Stomach (tissue), 4 donors: ENCODE data around the gene CBLN2.

Source experiments
- POLR2A ChIP-seq, 4 donors: fragments of 450-650 bp; IDR thresholded peaks; one replicate each; pipeline ENCODE4 v1.6.1; 2016; ENCODE audit warnings: antibody characterized with exemption in 4 of 4, control low read depth in 2 of 4, mild to moderate bottlenecking in 1 of 4, moderate library complexity in 1 of 4
- POLR2AphosphoS5 ChIP-seq, 3 donors: sonication (generic); formaldehyde crosslinking; IDR thresholded peaks; one replicate each; pipeline ENCODE4 v1.6.1; 2016; ENCODE audit warnings: antibody characterized with exemption in 3 of 3
- TF ChIP-seq, protein P1 (sequence below), 7 experiments: fragments of 450-650 bp in 4 of 7; fragments of 200-600 bp in 3 of 7; sonication (generic) in 3 of 7; IDR thresholded peaks; one replicate each; pipeline ENCODE4 v1.5.1; 2016 to 2019; ENCODE audit warnings: antibody characterized with exemption in 7 of 7, control low read depth in 2 of 7, mild to moderate bottlenecking in 1 of 7

GRCh38 chr18:72566290-72566689 lies 22.1 kb upstream of the CBLN2 start:
- TF ChIP-seq, protein P1, sequence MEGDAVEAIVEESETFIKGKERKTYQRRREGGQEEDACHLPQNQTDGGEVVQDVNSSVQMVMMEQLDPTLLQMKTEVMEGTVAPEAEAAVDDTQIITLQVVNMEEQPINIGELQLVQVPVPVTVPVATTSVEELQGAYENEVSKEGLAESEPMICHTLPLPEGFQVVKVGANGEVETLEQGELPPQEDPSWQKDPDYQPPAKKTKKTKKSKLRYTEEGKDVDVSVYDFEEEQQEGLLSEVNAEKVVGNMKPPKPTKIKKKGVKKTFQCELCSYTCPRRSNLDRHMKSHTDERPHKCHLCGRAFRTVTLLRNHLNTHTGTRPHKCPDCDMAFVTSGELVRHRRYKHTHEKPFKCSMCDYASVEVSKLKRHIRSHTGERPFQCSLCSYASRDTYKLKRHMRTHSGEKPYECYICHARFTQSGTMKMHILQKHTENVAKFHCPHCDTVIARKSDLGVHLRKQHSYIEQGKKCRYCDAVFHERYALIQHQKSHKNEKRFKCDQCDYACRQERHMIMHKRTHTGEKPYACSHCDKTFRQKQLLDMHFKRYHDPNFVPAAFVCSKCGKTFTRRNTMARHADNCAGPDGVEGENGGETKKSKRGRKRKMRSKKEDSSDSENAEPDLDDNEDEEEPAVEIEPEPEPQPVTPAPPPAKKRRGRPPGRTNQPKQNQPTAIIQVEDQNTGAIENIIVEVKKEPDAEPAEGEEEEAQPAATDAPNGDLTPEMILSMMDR (IDR thresholded peaks at IDR 0.05): no peak
- no peak for TF ChIP-seq POLR2A (IDR thresholded peaks at IDR 0.05)
- no peak for TF ChIP-seq POLR2AphosphoS5 (IDR thresholded peaks at IDR 0.05)
